GM19023 (cell line): ENCODE measurements around the gene SRGAP3.

Experiments used
- ATAC-seq: cut with Tn5 transposase; IDR thresholded peaks from one replicate; pipeline ENCODE4 v1.9.1; 2021; ENCODE audit warnings: mild to moderate bottlenecking, moderate library complexity; ENCODE audit not compliant: unreplicated experiment

Gene SRGAP3

DNA sequence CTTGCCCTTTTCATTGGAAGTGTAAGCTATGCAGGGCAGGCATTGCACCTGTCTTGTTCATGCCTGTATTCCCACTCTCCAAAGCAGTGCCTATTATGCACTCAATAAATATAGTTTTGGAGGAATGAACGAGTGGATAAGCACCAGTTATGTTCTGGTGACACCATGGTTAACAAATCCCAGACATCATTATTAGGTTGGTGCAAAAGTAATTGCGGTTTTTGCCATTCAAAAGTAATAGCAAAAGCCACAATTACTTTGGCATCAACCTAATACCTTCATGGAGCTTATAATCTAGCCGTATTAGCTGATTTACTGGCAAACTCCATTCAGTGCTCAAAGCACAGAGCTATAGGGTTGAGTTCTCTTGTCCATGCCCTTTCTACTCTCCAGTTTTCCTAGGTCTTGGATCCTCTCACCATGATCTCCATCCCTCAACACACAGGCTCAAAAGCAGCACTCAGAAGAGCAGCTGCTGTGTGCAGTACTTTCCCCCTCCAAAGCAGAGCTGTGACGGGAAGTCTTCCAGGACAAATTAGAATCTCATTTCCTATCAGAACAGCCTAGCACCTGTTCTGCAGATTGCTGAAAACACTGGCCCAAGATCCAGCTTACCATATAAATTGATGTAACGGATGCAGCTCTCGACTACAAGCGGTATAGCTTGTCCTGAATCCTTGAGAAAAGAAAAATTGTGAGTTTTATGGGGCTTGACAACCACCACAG is 223.0 kb downstream of the SRGAP3 start:
- no peak for ATAC-seq

DNA sequence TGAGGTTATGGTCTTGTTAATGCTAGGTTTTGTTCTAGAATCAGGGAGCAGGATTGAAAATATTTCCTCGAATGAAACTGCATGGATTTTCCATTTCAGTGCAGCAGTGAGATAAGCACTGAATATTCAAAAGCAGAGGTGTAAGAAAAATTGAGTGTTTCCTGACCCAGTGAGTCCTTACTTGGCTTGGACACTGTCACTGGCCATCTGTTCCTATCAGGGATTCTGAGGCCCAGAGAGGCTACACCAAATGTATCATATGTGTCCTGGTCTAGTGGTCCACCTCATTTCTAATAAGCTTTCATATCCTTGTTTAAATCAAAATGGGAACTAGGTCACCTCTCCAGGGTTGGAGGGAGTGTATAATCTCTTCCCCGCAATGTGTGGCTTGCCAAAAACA is 225.1 kb downstream of the SRGAP3 start:
- no peak for ATAC-seq

- ATAC-seq: no peak
These were observed 226.2 kb downstream of the SRGAP3 start for GRCh38 chr3:9023226-9023590.

DNA sequence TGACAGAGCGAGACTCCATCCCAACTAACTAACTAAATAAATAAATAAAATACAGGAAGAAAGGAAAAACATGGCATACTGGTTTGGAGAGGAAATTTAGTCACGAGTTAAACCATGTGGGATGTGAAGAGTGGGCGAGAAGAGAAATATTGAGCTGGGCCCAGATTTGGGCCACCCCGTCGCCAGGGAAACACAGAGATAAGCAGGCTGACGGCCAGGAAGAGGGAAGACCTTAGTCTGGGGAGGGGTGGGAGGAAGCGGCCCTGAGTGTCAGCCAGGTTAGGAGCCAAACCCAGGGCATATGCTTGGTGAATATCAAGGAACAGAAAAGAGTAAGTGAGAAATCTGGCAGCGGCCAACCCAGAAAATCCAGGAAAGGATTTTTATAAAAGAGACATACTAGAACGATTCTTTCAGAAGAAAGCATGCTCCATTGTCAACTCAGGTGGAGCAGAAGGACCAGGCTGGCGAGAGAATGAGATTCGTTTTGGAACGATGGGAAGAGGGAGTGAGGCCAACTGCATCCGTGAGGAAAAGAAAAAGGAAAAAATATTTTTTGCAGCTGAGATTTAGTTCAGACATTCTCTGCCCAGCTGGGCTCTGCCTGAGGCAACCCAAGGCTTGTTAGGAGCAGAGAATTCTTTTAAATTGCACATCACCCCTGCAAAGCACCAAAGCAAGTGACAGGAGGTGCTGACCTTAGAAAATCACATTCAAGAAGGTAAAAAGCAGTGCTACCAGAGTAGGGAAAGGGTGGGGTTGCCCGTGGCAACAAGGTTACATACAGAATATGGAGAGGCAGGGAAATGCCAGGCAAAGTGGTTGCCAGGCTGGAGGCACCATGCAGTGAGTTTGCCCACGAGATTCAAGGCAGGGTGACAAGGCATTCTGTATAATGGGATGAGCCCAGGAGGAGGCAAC is 226.9 kb downstream of the SRGAP3 start:
- ATAC-seq: no peak

- ATAC-seq: no peak
These were observed 228.0 kb downstream of the SRGAP3 start for GRCh38 chr3:9021271-9022009.

GRCh38 chr3:9020426-9020825 is 229.0 kb downstream of the SRGAP3 start:
- no peak for ATAC-seq

DNA sequence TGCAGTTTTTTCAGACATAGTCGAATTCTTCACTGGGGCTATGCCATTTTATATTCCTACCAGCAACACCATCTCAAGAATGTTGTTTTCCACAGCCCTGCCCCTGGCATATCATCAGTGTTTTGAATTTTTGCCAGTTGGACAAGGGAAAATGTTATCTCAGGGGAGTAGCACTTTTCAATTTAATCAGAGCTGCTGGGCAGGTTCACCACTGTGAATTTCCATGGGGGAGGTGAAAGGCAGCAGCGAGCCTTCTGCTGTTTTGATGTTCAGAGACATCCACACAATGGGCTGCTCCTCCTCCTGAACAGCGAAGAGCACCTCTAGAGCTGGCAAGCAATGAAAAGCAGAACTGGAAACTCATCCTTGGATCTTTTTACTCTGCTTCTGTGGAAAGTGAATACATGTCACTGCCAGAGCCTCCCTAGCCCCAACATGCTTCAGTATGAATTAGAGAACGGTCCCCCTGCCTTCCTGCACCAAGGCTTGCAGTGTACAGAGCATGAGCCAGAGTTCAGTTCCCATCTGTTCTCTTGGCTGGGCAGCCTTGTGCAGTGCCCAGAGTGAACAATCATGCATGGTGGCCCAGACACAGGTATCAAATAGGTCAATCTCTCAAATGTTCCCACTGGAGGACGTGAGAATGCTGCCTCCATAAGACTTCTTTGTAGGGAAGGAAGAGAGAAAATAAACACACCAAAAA is 230.0 kb downstream of the SRGAP3 start:
- ATAC-seq: no peak

- ATAC-seq: no peak
These were observed 234.2 kb downstream of the SRGAP3 start for GRCh38 chr3:9015250-9015649.

DNA sequence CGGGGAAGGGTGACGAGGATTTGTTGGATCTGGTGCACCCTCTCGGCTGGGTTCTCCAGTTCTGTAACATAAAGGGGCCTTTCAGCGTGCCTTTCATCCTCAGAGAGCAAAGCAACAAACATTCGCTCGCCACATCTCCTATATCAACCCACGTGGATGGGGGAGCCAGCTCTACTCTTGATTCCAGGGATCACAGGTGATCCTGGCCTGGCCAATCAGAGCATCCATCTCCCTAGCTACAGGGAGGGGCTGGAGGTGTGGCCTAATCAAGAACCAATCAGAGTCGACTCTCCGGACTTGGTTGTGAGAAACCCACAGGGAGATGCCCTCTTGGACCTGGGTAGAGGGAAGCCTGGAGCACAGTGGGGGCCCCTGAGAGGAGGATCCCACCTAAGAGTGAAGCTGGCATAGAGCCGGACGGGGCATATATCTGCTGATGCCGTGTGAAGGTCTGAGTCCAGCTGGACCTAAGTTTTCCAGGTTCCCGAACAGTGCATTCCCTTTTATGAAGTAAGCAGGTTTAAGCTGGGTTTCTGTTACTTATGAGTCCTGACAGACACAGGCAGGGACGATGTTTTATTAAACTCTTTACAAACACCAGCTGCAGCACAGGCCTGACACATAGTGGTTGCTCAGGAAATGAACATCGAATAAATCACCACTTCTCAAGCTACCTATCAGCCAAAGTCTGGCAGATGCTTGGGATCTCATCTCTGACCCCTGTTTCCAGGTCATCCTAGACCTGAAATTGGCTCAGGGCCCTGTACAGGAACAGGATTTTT is 235.5 kb downstream of the SRGAP3 start:
- no peak for ATAC-seq

- ATAC-seq: no peak
These were observed 236.9 kb downstream of the SRGAP3 start for GRCh38 chr3:9012521-9012920.

DNA sequence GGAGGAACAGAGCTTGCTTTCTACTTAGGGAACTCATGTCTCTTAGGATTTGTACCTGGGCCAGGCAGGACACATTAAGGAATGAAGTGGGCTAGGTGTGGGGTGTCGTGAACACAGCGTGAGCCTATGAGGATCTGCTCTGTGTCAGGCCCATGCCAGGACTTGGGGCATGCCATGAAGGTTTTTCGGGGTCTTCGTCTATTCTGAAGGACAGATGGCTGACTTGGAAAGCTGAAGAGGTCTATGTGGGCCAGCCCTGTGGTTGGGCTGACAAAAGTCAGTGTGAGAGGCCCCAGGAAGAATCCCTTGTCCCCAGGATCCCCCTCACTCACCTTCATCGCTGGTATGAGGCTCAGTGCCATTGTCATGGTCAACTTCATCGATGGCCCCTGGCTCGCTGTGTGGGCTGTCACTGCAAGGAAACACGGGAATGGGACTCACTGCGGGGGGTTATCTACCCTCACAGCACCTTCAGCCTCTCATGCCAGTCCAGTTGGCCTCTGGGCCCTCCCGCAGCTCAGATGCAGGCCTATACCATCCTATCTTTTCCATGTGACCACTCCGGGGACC is 239.4 kb downstream of the SRGAP3 start:
- ATAC-seq: no peak

DNA sequence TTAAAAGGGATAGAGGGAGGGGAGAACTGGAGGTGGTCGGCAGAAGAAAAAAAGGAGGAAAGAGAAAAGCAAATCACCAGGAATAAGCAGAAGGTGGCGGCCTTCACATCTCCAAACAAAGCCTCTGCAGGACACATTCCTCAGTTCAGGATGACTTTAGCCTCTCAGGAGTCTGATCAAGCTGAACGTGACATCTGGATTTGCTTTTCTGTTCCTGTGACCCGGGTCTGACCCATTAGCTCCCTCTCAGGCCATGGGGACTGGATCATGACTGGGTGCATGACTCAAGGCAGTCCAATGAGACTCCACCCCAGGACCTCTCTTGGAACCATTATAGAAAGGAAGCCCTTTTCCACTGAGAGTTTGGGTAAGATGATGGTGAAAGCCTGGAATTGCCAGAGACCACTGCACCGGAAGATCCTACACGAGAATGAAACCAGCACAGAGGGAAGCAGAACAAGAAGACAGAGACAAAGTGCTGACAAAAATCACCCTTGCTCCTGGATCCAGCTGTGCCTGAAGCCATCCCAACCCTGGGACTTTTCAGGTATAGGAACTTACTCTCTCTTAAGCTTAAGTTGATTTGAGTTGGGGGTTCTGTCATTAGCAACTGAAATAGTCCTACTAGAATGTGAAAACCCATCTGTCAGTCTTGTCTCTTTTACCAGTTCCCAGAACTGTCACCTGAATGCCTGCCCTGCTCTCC is 240.7 kb downstream of the SRGAP3 start:
- no peak for ATAC-seq

DNA sequence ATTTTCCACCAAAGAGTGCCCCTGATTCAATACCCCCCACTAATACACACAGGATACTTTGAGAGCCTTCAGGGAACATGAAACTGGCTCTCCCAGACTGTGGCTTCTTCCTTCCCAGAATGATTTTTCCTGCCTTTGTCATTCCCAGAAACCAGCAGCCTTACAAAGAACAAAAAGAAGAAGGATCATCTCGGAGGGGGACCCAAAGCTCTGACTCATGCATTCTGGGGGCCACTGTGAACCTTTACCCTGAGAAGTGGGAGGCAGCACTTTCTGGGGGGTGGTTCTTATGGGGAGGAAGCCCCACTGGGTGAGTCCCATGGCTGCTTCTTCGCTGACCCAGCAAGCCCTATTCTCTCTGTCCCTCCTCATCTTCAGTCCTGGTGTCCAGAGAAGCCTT is 241.5 kb downstream of the SRGAP3 start:
- ATAC-seq: no peak

DNA sequence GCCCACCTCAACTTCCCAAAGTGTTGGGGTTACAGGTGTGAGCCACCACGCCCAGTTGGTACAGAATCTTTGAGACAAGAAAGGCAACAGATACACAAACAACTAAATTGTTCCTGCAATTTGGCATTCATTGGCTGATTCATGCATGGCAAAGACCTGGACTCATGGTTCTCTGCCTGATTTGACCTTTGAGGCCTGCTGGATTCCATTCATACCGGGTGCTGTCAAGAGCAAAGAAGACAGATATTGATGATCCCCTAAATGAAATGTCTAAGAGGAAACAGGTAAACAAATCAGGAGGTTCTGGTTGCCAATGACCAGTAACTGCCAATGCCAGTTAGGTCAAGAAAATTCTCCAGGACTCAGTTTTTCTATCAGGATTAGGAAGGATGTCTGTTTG is 242.2 kb downstream of the SRGAP3 start:
- no peak for ATAC-seq

DNA sequence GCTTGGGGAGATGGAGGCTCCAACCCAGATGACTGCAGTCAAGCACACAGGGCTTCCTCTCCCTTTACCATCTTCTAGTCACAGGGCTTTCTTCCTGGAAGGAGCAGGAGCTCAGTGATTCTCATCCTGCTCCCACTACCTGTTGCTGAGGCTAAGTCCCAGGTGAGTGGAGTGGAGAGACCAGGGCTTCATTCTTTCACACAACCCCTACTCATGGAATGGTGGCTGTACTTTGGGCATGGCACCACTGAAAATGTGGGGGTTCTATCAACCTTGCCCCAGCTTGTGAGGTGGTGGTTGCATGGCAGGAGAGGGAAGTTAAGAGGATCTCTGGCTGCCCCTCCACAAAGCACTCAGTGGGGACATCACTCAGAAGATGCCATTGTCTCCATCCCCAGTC is 249.4 kb downstream of the SRGAP3 start:
- ATAC-seq: no peak

DNA sequence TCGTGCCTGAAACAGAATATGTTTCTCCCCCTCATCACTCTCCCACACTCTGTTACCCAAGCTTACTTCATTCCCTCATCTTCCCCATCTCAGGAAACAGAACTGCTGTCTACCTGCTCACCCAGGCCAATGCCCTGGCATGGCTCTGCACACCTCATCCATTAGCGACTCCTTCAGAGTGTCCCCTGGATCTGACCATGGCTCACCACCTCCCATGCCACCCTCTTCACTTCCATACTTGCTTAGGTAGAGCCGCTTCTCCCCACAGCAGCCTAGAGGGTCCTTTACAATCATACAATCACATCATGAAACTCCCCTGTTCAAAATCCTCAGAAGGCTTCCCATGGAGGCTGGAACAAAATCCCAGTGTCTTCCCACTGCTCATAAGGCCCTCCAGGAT is 252.3 kb downstream of the SRGAP3 start:
- ATAC-seq: no peak

GRCh38 chr3:8996681-8997121 is 252.7 kb downstream of the SRGAP3 start:
- no peak for ATAC-seq

GRCh38 chr3:8996216-8996615 is 253.2 kb downstream of the SRGAP3 start:
- ATAC-seq: no peak

DNA sequence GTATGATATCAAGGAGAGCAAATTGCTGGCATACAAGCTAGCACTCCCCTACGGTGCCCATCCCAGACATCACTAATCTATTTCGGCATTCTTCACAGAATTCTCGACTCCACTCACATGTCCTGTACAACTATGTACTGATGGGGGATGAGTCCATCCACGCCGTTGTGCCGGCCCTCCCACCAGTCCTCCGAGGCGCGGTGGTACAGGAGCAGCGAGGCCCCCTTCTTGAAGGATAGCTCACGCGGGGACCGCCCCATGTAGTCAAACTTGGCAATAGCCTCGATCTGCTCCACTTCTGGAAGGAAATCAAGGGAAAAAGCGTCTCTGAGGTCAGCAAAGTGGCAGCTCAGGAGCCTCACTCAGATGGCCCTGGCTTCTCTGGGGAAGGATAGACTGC is 255.2 kb downstream of the SRGAP3 start:
- no peak for ATAC-seq
